SU-DHL-6 (cell line): ENCODE measurements around the gene ATG2B.

Experiments used
- EZH2phosphoT487 ChIP-seq: fragments of 200-600 bp; sonication (generic), shearing (Covaris generic); conservative IDR thresholded peaks from 2 replicates; pipeline ENCODE4 v1.6.1; 2018; ENCODE audit warnings: mild to moderate bottlenecking, antibody characterized with exemption, low read length, moderate library complexity, mixed read lengths
- TF ChIP-seq, protein P1 (sequence below): fragments of 200-600 bp; sonication (generic); IDR thresholded peaks from one replicate; pipeline ENCODE4 v1.5.1; 2017; ENCODE audit warnings: antibody characterized with exemption, mild to moderate bottlenecking, low read length, moderate library complexity; ENCODE audit not compliant: insufficient read depth, poor library complexity, severe bottlenecking

DNA sequence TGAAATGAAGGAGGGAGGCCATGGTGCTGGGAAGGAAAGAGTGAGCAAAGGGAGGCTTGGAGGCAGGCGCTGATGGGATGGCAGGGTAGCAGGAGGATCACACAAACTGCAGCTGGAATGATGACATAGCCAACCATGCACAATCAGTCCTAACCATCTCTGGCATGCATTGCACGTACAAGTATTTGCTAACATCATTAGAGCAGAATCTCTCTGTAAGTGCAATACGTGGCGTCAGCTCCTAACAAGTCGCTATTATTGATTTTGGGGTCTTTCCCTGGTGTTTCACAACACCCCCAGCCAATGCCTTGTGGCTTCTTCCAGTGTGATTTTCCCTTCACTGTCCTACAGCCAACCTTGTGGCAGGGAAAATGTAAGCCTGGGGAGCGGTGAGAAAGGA is 88.6 kb downstream of the ATG2B start:
- TF ChIP-seq, protein P1, sequence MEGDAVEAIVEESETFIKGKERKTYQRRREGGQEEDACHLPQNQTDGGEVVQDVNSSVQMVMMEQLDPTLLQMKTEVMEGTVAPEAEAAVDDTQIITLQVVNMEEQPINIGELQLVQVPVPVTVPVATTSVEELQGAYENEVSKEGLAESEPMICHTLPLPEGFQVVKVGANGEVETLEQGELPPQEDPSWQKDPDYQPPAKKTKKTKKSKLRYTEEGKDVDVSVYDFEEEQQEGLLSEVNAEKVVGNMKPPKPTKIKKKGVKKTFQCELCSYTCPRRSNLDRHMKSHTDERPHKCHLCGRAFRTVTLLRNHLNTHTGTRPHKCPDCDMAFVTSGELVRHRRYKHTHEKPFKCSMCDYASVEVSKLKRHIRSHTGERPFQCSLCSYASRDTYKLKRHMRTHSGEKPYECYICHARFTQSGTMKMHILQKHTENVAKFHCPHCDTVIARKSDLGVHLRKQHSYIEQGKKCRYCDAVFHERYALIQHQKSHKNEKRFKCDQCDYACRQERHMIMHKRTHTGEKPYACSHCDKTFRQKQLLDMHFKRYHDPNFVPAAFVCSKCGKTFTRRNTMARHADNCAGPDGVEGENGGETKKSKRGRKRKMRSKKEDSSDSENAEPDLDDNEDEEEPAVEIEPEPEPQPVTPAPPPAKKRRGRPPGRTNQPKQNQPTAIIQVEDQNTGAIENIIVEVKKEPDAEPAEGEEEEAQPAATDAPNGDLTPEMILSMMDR: no peak
- TF ChIP-seq EZH2phosphoT487: no peak
